CD4-positive, alpha-beta T cell treated with Interleukin-6 for 4 hours (primary cell): Measurements from ENCODE around the gene EXOSC2.

Experiments
- DNase-seq: peaks from one replicate; pipeline ENCODE4 v3.0.0-alpha.2; 2020; ENCODE audit warnings: mixed read lengths

EXOSC2 gene

GRCh38 chr9:130693426-130694191, at the start of gene EXOSC2:
Gene EXOSC2 (plus strand): TSS chr9:130693780. CDS start chr9:130693792, 12 bp downstream.
- DNase-seq = peak; percentile 99

- no peak for DNase-seq
Observed at GRCh38 chr9:130651221-130651620, 42.4 kb upstream of the EXOSC2 start.

- DNase-seq = no peak
Observed at GRCh38 chr9:130651752-130652151, 41.8 kb upstream of the EXOSC2 start.

- DNase-seq = no peak
Observed at GRCh38 chr9:130654879-130655278, 38.7 kb upstream of the EXOSC2 start.

GRCh38 chr9:130658893-130659698, 34.5 kb upstream of the EXOSC2 start:
- DNase-seq = no peak

GRCh38 chr9:130659699-130660248, 33.8 kb upstream of the EXOSC2 start:
- no peak for DNase-seq

- DNase-seq = no peak
Observed at GRCh38 chr9:130660326-130660682, 33.3 kb upstream of the EXOSC2 start.

- no peak for DNase-seq
Observed at GRCh38 chr9:130660683-130661450, 32.7 kb upstream of the EXOSC2 start.

GRCh38 chr9:130661451-130662098, 32.0 kb upstream of the EXOSC2 start:
- no peak for DNase-seq

- DNase-seq = no peak
Observed at GRCh38 chr9:130662099-130662969, 31.2 kb upstream of the EXOSC2 start.

GRCh38 chr9:130662970-130663257, 30.7 kb upstream of the EXOSC2 start:
- peak; percentile 15 for DNase-seq

GRCh38 chr9:130663258-130663976, 30.2 kb upstream of the EXOSC2 start:
- DNase-seq = no peak

GRCh38 chr9:130663977-130664250, 29.7 kb upstream of the EXOSC2 start:
- no peak for DNase-seq

GRCh38 chr9:130664251-130665028, 29.1 kb upstream of the EXOSC2 start, which contains the start of gene PRDM12:
Gene PRDM12 (plus strand): TSS chr9:130664594. CDS start chr9:130664654, 60 bp downstream.
- no peak for DNase-seq

- DNase-seq = no peak
Observed at GRCh38 chr9:130665029-130665430, 28.6 kb upstream of the EXOSC2 start.

- DNase-seq = no peak
Observed at GRCh38 chr9:130665431-130666392, 27.9 kb upstream of the EXOSC2 start.

- DNase-seq = no peak
Observed at GRCh38 chr9:130666393-130667119, 27.0 kb upstream of the EXOSC2 start.

GRCh38 chr9:130667120-130667435, 26.5 kb upstream of the EXOSC2 start:
- no peak for DNase-seq

GRCh38 chr9:130668196-130668595, 25.4 kb upstream of the EXOSC2 start:
- no peak for DNase-seq
